Stimulated activated CD4-positive, alpha-beta T cell treated with anti-CD3 and anti-CD28 coated beads, Interleukin-4, amount 100 ng/mL, for 24 hours (primary cell): ENCODE data around the gene FAAP100.
"Not testable (repeated sequence)": the region's sequence is repeated elsewhere in the genome, so short reads cannot be mapped to it uniquely, and the experiment has no call there.

Experiments used
- DNase-seq: peaks from one replicate; pipeline ENCODE4 v3.0.0-alpha.2; 2020

The FAAP100 gene

GRCh38 chr17:81552244-81553017 is at the start of gene FAAP100:
TSS of gene FAAP100 (minus strand) at chr17:81552353. CDS start at chr17:81552330, 23 bp downstream.
- peak; percentile 79 for DNase-seq

- peak; percentile 47 for DNase-seq
Observed at GRCh38 chr17:81601525-81602120, 49.5 kb upstream of the FAAP100 start.

DNA sequence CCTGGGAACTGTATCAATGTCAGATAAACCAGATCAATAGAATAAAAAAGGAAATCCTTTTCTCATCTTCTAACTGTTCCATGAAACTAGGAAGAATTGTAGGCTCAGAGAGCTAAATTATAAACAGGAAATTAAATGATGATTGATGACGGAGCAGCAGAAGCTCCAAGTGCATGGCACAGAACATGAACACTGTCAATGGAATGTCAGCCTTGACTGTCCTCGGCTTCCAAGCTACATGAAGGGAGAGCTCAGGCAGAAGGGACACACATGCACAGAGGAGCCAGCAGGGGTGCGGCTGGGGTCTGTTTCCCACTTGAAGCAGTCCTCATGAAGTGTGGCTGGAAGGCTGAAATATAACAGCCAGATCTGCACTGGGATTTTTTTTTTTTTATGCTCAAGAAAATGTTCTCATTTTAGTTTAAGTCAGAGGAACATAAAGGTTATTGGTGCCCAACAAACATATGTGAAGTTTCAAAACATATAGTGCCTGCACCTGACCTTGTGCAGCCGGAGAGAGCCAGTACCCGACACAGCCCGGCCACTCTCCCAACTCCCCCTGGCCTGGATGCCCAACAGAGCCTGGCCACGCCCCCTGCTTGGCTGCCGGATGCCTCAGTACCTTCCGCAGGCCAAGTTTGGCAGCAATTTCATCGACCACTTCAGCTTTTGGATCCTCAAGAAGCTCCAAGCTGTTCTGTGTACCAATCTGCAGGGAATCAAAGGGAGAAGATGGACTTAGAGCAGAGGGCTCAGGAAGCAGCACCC is 47.8 kb upstream of the FAAP100 start:
- DNase-seq = no peak

- DNase-seq = no peak
Observed at GRCh38 chr17:81593105-81593871, 41.1 kb upstream of the FAAP100 start.

DNA sequence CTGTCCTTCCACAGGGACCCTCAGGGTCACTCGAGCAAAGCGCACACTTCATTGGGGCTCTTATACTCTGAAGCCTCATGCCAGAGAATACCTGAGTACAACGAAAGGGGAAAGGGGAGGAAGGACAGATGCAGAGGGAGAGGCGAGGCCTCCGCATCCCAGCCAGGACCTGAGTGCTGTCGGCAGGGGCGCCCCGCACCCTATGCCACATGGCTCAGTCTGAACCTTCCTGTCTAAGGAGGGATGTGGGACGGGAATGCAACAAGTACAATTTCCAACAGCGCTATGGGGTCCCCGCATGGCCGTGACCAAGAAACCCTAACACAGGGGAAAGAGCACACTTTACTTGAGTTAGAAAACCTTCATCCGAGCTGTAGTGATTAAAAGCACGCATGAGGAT is 39.8 kb upstream of the FAAP100 start:
- DNase-seq = no peak

DNA sequence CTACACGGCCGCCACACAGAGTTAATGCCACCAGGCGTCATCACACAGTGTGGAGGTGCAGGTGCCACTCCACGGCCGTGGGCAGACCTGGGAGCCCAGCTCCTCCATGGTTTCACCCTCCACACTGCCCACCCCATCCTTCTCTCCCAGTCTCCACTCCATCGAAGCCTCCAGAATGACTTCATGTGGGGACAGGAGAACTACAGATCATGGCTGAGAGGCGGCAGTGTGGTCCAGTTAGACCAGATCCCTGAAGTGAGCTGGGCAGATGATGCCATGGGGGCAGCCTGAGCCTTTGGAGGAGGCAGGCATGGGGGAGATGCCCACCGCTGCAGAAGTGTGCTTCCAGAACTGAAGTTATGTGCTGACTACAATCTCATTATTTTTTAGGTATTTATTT is 38.0 kb upstream of the FAAP100 start:
- no peak for DNase-seq

DNA sequence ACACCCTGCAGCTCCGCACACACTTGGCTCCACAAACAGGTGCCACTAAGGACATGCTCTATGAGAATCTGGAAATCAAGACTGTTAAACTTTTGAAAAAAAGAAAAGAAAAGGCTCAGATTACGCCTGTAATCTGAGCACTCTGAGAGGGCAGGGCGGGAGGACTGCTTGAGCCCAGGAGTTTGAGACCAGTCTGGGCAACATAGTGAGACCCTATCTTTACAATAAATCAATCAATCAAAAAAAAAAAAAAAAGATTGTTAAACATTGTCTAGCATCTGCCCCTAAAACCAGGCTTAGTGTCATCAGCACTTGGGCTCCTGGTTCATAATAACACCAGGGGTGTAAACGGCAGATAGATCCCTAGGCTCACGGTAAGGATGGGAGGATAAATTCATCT is 37.5 kb upstream of the FAAP100 start:
- DNase-seq = no peak

DNA sequence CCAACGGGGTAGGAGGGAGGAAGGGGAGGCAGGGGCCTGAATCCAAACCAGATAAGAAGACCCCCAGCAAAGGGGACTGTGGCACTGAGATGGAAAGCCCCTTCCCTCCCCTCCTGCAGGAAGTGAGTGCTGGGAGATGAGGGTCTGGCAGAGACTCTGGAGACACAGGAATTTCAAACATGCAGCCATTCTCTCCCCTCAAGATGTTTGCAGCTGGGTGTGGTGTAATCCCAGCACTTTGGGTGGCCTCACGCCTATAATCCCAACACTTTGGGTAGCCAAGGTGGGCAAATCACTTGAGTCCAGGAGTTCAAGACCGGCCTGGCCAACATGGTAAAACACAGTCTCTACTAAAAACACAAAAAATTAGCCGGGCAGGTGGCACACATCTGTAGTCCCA is 33.9 kb upstream of the FAAP100 start:
- DNase-seq = no peak

- not testable (repeated sequence) for DNase-seq
Observed at GRCh38 chr17:81584771-81585170, 32.6 kb upstream of the FAAP100 start.

- no peak for DNase-seq
Observed at GRCh38 chr17:81583589-81584342, 31.6 kb upstream of the FAAP100 start.

DNA sequence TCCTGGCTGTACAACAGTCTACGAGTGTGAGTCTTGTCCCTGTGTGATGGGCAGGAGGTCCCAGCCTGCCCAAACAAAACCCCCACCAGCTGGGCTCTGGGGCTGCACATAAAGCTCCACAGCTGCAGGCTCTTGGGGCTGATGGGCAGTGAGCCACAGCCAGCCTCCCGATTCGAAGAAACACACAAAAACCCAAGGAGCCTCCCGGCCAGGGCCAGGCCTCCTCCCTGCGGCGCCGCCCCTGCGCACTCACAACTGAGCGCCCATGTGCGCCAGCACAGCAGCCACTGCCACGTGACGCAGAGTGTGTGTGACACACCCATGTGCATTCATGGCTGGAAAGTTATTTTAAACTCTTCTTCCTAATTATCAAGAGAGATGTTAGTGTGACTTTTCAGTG is 30.6 kb upstream of the FAAP100 start:
- no peak for DNase-seq

DNA sequence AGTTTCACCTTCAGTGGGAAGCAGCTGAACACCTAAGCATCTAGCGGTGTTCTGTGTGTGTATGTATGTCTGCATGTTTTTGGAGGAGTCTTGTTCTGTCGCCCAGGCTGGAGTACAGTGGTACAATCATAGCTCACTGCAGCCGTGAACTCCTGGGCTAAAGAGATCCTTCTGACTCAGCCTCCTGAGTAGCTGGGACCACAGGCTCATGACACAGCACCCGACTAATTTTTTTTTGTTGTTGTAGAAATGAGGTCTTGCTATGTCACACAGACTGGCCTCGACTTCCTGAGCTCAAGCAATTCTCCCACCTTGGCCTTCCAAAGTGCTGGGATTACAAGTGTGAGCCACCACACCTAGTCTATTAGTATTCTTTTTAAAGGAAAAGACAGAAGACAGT is 30.2 kb upstream of the FAAP100 start:
- no peak for DNase-seq

GRCh38 chr17:81581758-81582157 is 29.6 kb upstream of the FAAP100 start:
- DNase-seq = no peak

DNA sequence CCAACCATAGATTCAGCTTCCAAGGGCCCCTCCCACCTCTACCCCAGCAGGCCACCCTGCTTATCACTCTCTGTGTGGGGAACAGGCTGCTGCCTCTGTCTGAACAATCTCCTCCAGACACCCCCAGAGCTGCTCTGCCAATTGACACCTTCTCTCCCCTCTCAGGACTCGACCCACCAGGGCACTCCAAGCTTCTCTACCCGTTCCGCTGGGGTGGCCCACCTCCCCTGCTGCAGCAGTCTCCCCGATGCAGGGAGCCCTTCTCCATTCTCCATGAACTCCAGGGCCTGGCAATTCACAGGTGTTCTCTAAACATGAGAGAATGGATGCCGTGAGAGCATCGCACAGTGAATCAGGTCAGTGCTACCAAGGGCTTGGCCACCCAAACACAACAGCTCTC is 28.3 kb upstream of the FAAP100 start:
- DNase-seq = no peak

DNA sequence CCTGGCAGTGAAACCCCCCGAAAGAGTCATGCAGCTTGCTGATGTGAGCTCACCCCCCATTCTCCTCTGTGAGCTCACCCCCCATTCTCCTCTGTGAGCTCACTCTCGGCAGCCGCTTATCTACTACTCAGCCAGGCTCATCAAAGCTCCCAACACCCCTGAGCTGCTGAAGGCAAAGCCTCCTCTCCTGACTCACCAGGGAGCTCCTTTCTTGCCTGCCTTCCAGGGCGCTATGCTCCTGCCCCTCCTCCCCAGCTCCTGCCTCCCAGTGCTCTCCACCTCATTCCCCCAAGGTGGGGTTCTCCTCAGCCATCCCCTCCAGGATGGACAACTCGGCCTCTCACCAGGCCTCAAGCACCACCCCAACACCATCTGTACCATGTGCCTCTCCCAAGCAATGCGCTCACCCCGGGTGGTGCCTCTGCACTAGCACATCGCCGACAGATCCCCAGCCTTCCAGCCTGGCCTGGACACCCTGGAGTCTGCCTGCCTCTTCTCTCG is 27.7 kb upstream of the FAAP100 start:
- DNase-seq = no peak

- DNase-seq = no peak
Observed at GRCh38 chr17:81579298-81579697, 27.1 kb upstream of the FAAP100 start.

DNA sequence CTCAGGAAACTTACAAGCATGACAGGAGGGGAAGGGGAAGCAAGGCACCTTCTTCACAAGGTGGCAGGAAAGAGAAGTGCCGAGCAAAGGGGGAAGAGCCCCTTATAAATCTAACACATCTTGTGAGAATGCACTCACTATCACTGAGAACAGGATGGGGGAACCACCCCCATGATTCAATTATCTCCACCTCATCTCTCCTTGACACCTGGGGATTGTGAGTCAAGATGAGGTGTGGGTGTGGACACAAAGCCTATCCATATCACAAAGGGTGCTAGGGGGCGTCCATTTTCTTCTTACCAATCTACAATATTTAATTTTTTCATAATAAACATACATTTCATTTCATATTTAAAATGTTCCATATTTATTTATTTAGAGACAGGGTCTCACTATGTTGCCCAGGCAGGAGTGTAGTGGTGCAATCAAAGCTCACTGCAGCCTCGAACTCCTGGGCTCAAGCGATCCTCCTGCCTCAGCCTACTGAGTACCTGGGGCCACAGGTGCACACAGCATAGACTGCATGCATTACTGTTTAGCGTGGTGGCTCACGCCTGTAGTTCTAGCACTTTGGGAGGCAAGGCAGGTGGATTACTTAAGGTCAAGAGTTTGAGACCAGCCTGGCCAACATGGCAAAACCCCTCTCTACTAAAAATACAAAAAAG is 26.5 kb upstream of the FAAP100 start:
- peak; percentile 35 for DNase-seq

- DNase-seq = no peak
Observed at GRCh38 chr17:81578038-81578441, 25.9 kb upstream of the FAAP100 start.

GRCh38 chr17:81577278-81578000 is 25.3 kb upstream of the FAAP100 start:
- DNase-seq = no peak

- DNase-seq = no peak
Observed at GRCh38 chr17:81576621-81577277, 24.6 kb upstream of the FAAP100 start.
